GM12801 (cell line): ENCODE results near the gene SMIM35.

Experiments
- TF ChIP-seq, protein P1 (sequence below): IDR thresholded peaks from one replicate; pipeline ENCODE4 v1.5.1; 2011; ENCODE audit warnings: control low read depth; ENCODE audit not compliant: insufficient read length; ENCODE audit errors: extremely low read depth

Gene SMIM35

DNA sequence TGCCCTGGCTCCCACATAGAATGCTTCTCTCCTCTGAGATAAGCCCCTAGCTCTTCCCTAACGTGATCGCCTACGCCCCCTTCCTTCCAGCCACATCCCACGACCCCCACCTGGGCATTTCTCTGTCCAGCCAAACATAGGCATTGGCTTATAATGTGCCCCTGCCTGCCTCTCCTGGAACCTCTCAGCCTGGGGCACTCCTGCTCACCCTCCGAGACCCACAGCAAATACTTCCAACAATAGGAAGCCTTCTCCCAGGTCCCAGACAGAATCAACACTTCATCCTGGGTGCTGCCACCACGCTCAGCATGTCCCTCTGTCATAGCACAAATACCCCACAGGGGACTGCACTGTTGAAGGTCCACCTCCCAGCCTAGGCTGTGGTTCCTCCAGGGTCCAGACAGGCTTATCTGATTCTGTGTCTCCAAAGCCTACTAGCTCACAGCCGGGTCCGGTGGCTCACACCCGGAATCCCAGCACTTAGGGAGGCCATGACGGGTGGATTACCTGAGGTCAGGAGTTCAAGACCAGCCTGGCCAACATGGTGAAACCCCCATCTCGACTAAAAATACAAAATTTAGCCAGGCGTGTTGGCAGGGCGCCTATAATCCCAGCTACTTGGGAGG lies 34.1 kb downstream of the SMIM35 start:
- TF ChIP-seq, protein P1, sequence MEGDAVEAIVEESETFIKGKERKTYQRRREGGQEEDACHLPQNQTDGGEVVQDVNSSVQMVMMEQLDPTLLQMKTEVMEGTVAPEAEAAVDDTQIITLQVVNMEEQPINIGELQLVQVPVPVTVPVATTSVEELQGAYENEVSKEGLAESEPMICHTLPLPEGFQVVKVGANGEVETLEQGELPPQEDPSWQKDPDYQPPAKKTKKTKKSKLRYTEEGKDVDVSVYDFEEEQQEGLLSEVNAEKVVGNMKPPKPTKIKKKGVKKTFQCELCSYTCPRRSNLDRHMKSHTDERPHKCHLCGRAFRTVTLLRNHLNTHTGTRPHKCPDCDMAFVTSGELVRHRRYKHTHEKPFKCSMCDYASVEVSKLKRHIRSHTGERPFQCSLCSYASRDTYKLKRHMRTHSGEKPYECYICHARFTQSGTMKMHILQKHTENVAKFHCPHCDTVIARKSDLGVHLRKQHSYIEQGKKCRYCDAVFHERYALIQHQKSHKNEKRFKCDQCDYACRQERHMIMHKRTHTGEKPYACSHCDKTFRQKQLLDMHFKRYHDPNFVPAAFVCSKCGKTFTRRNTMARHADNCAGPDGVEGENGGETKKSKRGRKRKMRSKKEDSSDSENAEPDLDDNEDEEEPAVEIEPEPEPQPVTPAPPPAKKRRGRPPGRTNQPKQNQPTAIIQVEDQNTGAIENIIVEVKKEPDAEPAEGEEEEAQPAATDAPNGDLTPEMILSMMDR = no peak

DNA sequence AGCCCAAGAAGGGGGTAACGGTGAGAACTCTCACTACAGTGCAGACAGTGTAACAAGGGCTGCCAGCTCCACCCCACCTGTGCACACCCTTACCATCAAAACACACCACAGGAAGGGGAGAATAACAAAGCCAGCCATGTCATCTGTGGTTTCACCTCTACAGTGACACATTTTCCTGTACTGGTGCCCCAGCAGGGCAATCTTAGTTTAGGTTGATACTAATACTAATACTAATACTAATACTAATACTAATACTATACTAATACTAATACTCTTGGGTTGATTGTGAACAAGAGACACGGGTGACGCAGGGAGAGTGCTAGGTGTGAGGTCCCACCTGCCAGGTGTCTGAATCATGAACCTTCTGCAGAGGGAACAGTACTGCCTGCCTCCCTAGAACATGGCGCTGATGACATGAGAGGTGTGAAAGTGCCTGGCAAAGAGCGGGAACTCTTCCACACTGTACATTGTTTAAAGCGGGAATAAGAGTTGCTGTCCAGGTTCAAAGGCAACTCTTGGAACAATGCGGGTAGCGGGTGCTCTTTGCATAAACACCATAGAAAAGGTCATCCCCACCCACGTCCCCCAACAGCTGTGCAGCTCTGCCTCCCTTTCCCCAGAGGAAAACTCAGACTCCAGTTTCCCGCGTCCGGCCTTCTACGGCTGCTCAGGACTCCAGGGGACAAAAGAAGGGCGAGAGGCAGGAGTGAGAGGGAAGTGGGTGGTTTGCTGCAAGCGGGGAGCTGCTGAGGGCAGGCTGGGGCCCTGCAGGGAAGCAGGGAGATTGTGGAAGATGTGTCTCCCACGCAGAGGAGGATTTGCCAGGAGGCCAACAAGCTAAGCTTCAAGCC lies 34.9 kb downstream of the SMIM35 start:
- TF ChIP-seq, protein P1 = no peak

DNA sequence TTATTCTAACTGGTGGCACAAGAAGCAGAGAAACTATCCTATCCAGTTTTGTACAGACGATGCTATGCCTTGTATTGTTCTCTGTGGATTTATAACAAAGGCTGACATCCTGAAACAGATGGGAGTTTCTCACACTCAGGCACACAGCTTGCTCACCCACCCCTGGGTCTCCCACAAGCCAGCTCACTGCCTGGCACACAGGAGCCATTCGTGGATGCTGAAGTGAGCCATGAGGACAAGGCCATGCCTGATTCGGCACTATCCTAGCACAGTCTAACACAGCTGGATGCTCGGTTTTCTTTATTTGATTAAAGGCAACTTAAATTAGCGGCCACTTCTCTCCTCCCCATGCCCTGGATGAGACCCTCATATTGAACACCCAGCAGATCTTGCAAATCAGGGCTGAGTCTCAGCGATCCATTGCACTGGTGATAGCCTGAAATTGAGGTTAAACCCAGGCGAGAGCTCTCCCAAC lies 35.6 kb downstream of the SMIM35 start:
- TF ChIP-seq, protein P1 = no peak

DNA sequence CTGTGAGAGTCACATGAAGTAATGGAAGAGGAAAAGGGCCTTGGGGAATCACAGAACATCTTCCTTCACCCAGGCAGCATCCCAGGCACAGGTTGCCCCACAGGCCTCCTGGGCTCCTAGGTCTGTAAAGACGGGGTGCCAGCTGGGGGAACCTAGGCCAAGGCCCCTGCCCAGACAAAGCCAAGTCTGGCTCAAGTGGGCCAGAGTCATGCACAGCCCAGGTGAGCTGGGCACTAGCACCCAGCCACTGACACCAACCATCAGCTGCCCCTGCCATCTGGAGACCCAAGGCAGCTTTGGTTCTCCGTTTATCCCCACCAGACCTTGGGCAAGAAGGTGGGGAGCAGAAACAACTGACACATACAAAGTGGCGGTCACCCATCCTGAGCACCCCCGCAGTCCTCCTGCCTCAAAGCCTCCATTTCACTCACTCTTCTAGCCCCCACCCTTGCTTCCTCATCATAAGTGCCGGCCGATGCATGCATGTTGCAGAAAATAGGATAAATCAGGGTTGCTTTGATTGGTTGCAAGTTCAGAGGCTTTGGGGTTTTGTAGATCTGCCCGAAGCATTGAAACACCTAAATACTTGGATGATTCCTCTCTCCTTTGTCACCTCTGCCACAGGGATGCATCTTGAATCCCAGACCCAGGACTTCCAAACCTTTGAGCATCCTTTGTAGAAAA lies 36.4 kb downstream of the SMIM35 start:
- TF ChIP-seq, protein P1 = no peak

DNA sequence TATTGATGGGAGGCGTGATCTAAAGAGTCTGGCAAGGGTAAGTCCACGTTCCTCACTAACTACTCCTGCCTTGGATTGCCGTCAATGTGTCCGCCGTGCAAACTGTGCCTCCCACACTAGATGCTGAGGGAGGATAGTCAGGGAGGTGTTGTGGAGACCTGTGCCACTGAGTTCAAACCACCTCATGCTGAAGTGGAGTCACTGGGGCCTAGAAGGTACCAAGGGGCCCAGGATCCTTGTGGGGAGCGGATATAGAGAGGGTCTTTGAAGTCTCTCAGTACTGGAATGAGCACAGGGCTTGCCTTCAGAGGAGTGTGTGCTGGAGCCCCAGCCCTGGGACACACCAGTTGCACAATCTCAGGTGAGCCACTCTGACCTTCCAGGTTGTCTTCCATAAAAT lies 37.0 kb downstream of the SMIM35 start:
- TF ChIP-seq, protein P1 = no peak

DNA sequence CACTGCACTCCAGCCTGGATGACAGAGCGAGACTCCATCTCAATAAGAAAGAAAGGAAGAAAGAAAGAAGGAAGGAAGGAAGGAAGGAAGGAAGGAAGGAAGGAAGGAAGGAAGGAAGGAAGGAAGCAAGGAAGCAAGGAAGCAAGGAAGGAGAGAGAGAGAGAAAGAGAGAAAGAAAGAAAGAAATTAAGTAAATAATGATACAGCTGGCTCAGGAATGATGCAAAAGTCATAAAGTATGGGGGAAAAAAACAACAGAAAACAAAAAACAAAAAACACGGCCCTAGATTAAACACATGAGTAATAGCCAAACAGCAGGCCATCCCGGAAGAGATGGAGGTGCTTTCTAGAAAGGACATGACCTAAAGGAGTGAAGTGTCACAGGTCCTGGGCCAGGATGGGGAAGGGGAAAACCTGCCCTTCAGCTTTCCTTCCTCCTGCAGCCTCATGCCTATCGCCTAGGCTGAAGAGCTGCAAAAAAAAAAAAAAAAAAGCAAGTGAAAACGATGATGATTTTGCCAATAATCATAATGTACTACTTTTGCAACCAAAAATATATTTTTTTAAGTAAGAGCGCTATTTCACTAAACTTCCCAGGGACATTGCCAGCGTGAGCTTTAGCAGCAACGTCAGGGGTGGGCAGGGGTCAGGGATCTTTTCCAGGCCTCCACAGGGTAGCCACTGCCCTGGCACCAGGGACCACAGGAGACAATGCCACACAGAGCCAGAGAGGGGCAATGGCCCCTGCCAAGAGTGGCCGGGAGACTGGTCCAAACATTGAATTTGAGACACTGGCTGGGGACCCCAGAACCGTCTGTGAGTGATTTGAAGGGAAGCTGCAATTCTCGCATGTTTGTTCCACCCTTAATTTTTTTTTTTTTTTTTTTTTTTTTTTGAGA lies 38.0 kb downstream of the SMIM35 start:
- TF ChIP-seq, protein P1 = no peak
